Suprapubic skin (tissue), 4 donors: ENCODE measurements around the gene AKT1.

Experiments
- EP300 ChIP-seq: sonication (generic); formaldehyde crosslinking; IDR thresholded peaks from one replicate; pipeline ENCODE4 v1.6.1; 2017; ENCODE audit warnings: antibody characterized with exemption
- POLR2A ChIP-seq, 2 donors: fragments of 450-650 bp; IDR thresholded peaks; one replicate each; pipeline ENCODE4 v1.6.1; 2017; ENCODE audit warnings: antibody characterized with exemption in 2 of 2, mild to moderate bottlenecking in 2 of 2, moderate library complexity in 2 of 2
- POLR2AphosphoS5 ChIP-seq, 3 donors: sonication (generic); formaldehyde crosslinking; IDR thresholded peaks; one replicate each; pipeline ENCODE4 v1.6.1; 2017; ENCODE audit warnings: antibody characterized with exemption in 3 of 3
- TF ChIP-seq, protein P1 (sequence below), 2 donors: fragments of 200-600 bp in 1 of 2; fragments of 450-650 bp in 1 of 2; sonication (generic) in 1 of 2; IDR thresholded peaks; one replicate each; pipeline ENCODE4 v1.5.1; 2016 to 2019; ENCODE audit warnings: antibody characterized with exemption in 2 of 2, mild to moderate bottlenecking in 1 of 2, moderate library complexity in 1 of 2

DNA sequence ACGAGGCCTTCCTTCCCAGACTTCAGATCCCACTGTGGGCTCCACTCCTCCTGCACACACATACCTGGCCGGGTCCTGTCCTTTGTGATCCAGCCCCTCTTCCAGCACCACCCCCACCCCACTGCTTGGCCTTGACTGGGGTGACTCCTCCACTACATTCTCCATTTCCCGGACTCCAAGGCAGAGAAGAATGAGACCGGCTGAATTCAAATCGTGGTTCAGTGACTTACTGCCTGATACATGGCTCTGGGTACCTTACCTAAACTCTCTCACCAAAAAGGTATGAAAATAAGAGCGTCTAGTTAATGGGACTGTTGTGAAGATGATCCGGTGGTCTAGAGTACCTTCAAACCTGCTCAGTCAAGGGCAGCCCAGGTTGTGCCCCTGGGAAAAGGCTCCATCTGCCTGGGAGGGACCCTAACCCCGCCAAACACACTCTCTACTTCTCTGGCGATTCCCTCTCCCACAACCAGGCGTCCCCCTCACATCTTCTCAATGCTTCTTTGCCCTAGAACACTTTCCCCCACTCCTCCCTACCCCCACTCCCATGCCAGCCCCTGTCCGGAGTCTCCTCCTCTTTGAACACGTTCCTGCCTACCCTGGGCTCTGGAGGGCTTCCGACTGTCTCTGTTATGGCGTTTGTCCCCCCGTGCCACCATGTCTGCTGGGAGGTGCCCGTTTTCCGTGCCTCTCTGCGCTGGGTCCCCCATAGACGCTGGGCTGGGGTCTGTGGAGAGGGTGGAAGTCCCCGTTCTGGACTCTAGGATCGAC lies 3.9 kb upstream of the AKT1 start:
- TF ChIP-seq, protein P1, sequence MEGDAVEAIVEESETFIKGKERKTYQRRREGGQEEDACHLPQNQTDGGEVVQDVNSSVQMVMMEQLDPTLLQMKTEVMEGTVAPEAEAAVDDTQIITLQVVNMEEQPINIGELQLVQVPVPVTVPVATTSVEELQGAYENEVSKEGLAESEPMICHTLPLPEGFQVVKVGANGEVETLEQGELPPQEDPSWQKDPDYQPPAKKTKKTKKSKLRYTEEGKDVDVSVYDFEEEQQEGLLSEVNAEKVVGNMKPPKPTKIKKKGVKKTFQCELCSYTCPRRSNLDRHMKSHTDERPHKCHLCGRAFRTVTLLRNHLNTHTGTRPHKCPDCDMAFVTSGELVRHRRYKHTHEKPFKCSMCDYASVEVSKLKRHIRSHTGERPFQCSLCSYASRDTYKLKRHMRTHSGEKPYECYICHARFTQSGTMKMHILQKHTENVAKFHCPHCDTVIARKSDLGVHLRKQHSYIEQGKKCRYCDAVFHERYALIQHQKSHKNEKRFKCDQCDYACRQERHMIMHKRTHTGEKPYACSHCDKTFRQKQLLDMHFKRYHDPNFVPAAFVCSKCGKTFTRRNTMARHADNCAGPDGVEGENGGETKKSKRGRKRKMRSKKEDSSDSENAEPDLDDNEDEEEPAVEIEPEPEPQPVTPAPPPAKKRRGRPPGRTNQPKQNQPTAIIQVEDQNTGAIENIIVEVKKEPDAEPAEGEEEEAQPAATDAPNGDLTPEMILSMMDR (IDR thresholded peaks at IDR 0.05) = no peak
- TF ChIP-seq POLR2A (IDR thresholded peaks at IDR 0.05) (no peak), POLR2AphosphoS5 (IDR thresholded peaks at IDR 0.05) (no peak), EP300 (no peak)
